ENCODE data around the gene ZFYVE28. TPM values are rescaled to one million over a fixed set of nuclear protein-coding genes. Genes with fewer than 3 reads are reported as not detected.

ZFYVE28 gene
- total and polyA plus RNA-seq, 2 of the 8 experiments (the other 6 are each of a cell fraction or from before 2014, with no cell fraction given): 1.7 to 4.9 TPM

- H3K18ac ChIP-seq (ENCODE audit: extremely low read depth, low read length): no peak overlapping the region
- DNase-seq (ENCODE audit: low read depth in 1 of 2, low spot score in 2 of 2): no peak
- H3K4me3 ChIP-seq (ENCODE audit: extremely low read depth in 1 of 4, insufficient read depth in 2 of 4, low read depth in 3 of 4, low read length in 4 of 4): no peak overlapping the region
- H3K9me3 ChIP-seq (ENCODE audit: insufficient read depth in 2 of 2, low read depth in 1 of 2, low read length in 1 of 2): peaks cover 0 to 1% of the 10 kb centered on the region in 2 experiments; a peak in 1 of 4 replicates
- H4K20me1 ChIP-seq (replicated peaks in 1 of 2; ENCODE audit: control insufficient read depth in 1 of 2, insufficient read depth in 2 of 2, low read length in 2 of 2): no peaks in the 10 kb centered on the region
- H2BK12ac ChIP-seq (ENCODE audit: low read depth, low read length): no peak overlapping the region
- H3K23me2 ChIP-seq (ENCODE audit: low read depth, low read length): no peaks in the 10 kb centered on the region
- no peak overlapping the region for H3K4me2 ChIP-seq (ENCODE audit: insufficient read depth in 1 of 2, low read depth in 2 of 2, low read length in 2 of 2)
- no peak overlapping the region for H2AK5ac ChIP-seq (ENCODE audit: low read depth, low read length)
- no peak overlapping the region for H4K5ac ChIP-seq (ENCODE audit: insufficient read length, low read depth, low read length)
- no peak overlapping the region for H3K4ac ChIP-seq (replicated peaks; ENCODE audit: insufficient read length, low read depth, low read length)
- no peak overlapping the region for H4K91ac ChIP-seq (replicated peaks; ENCODE audit: insufficient read length, low read length)
- ChIA-PET CTCF (ENCODE audit: partially characterized antibody) (interaction anchor here (1.1 to 1.8 kb wide), 4 partner anchors 11 to 140 kb away, joined by 3 to 6 read pairs (median 5); no protein-coding TSS in a partner anchor), POLR2A (ENCODE audit: partially characterized antibody) (no interaction called here)
- no peak overlapping the region for H3K14ac ChIP-seq (ENCODE audit: insufficient read length)
- H3K9ac ChIP-seq (replicated peaks in 1 of 4; ENCODE audit: extremely low read depth in 1 of 4, low read depth in 3 of 4, low read length in 3 of 4): no peak overlapping the region
- H2BK5ac ChIP-seq (ENCODE audit: low read depth, low read length): no peak overlapping the region
- no peaks in the 10 kb centered on the region; a peak in 1 of 7 replicates for H3K27me3 ChIP-seq (replicated peaks in 1 of 4; ENCODE audit: control insufficient read depth in 3 of 4, extremely low read depth in 1 of 4, insufficient read depth in 3 of 4, low read length in 3 of 4)
- no peak overlapping the region for H2BK20ac ChIP-seq (ENCODE audit: low read length)
- H2BK15ac ChIP-seq (ENCODE audit: low read length): no peak overlapping the region
- H2AFZ ChIP-seq (ENCODE audit: low read length): no peak overlapping the region
- H3K27ac ChIP-seq (ENCODE audit: low read depth, low read length): no peak overlapping the region
- no peak overlapping the region for H3K23ac ChIP-seq (ENCODE audit: insufficient read length)
- H3K56ac ChIP-seq (replicated peaks; ENCODE audit: insufficient read length, low read depth, low read length): no peak overlapping the region
- H3K36me3 ChIP-seq (ENCODE audit: control insufficient read depth in 2 of 4, insufficient read depth in 4 of 4, low read length in 3 of 4): no peaks in the 10 kb centered on the region
- 88% methylated on average over 19 of the region's 19 CpGs; no CpG with 5 or more reads in 1 of the 2 experiments for WGBS, 2 experiments (ENCODE audit: extremely low coverage in 1 of 2, insufficient coverage in 1 of 2, insufficient read length in 1 of 2, insufficient replicate concordance in 2 of 2, low coverage in 1 of 2, low lambda C conversion rate in 2 of 2, missing lambda C conversion rate in 1 of 2)
- TF ChIP-seq NANOG (IDR thresholded peaks at IDR 0.05; ENCODE audit: insufficient read depth, low read depth, low read length, poor library complexity, severe bottlenecking) (no peak), EGR1 (IDR thresholded peaks at IDR 0.05; ENCODE audit: borderline replicate concordance, low read depth, low read length) (no peak), SP2 (IDR thresholded peaks at IDR 0.05; ENCODE audit: low read length) (no peak), FOSL1 (IDR thresholded peaks at IDR 0.05; ENCODE audit: insufficient read depth, low read depth, low read length) (no peak), CHD2 (IDR thresholded peaks at IDR 0.05; ENCODE audit: low read length) (no peak), SUZ12 (IDR thresholded peaks at IDR 0.05; ENCODE audit: low read length) (no peak)
- H2BK120ac ChIP-seq (replicated peaks; ENCODE audit: low read depth, low read length): no peak overlapping the region
- no peaks in the 10 kb centered on the region; the same call in 1 of the 2 replicates for H3K79me1 ChIP-seq (ENCODE audit: low read depth, low read length)
- H3K4me1 ChIP-seq (replicated peaks in 1 of 4; ENCODE audit: control insufficient read depth in 3 of 4, insufficient read depth in 4 of 4, low read length in 3 of 4): no peaks in the 10 kb centered on the region; a peak in 1 of 7 replicates
- H4K8ac ChIP-seq (ENCODE audit: extremely low read depth, insufficient read depth, low read length): no peak overlapping the region
- no peak for FAIRE-seq
- H3K79me2 ChIP-seq (ENCODE audit: control insufficient read depth in 1 of 2, insufficient read depth in 2 of 2, low read length in 2 of 2): no peaks in the 10 kb centered on the region
Observed at GRCh38 chr4:2301806-2302205, 116.6 kb downstream of the ZFYVE28 start.

All from H1 (cell line).